PC-3 (cell line): ENCODE data around the gene RPL7L1.

Experiments used
- CTCF ChIP-seq: fragments of 300-600 bp; sonication (generic); conservative IDR thresholded peaks from 2 replicates; pipeline ENCODE4 v1.5.1; 2017; ENCODE audit warnings: antibody characterized with exemption, low read depth, mild to moderate bottlenecking, low read length
- EZH2 ChIP-seq: fragments of 300-600 bp; sonication (generic); IDR thresholded peaks from one replicate; pipeline ENCODE4 v1.6.1; 2017; ENCODE audit warnings: antibody characterized with exemption, mild to moderate bottlenecking, low read length; ENCODE audit not compliant: unreplicated experiment
- EZH2phosphoT487 ChIP-seq: fragments of 300-600 bp; sonication (generic); IDR thresholded peaks from 2 replicates; pipeline ENCODE4 v1.6.1; 2018; ENCODE audit warnings: mild to moderate bottlenecking, antibody characterized with exemption, low read length, borderline replicate concordance

GRCh38 chr6:42936398-42936797 is 57.0 kb downstream of the RPL7L1 start:
- TF ChIP-seq CTCF = no peak
- TF ChIP-seq EZH2 = no peak
- no peak for TF ChIP-seq EZH2phosphoT487
